ENCODE data around the gene PTRH2. TPM values are rescaled to one million over a fixed set of nuclear protein-coding genes. Genes with fewer than 3 reads are reported as not detected.

PTRH2 gene
- total and polyA plus RNA-seq, 2 of the 8 experiments (the other 6 are each of a cell fraction or from before 2014, with no cell fraction given), result 39.4 to 43.2 TPM

DNA sequence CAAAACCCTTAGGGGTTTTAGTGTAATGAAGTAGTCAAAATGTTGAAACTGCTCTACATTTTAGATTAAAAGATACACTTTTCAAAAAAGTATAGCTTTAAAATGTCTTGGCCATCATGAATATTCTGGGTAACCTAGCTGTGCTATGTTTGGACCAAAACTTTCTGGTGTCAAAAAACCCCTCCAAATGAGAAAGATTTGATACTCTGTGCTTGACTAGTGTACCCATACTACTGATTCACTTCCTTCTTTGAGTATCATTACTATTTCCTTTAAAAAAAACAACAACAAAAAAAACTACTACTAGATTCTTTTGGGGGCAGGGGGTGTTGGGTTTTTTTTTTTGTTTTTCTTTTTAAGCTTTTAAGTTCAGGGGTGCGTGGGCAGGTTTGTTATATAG lies 37.3 kb downstream of the PTRH2 start (continued):
- TF ChIP-seq NANOG (IDR thresholded peaks at IDR 0.05; ENCODE audit: insufficient read depth, low read depth, low read length, poor library complexity, severe bottlenecking), result no peak
- TF ChIP-seq TAF1 (IDR thresholded peaks at IDR 0.05; ENCODE audit: low read depth, low read length), result no peak

All from H1 (cell line).